ENCODE data around the gene KPNB1.

KPNB1 gene

GRCh38 chr17:47730681-47731080, 81.0 kb downstream of the KPNB1 start:
- peaks cover 7% of the 10 kb centered on the region for H3K4me1 ChIP-seq (ENCODE audit: insufficient read depth, low read length)
- H3K27me3 ChIP-seq (ENCODE audit: insufficient read depth, low read length, poor library complexity), result peaks cover 35% of the 10 kb centered on the region
- DNase-seq (no peak), ATAC-seq (ENCODE audit: insufficient read depth, low read depth) (no peak)
- H3K79me2 ChIP-seq (ENCODE audit: insufficient read depth, low read length), result no peaks in the 10 kb centered on the region
- peaks cover 9% of the 10 kb centered on the region for H4K20me1 ChIP-seq (ENCODE audit: insufficient read depth, low read length)
- H3K4me2 ChIP-seq (ENCODE audit: insufficient read depth, low read length), result no peak overlapping the region
- H3K36me3 ChIP-seq (ENCODE audit: insufficient read depth, low read length), result no peaks in the 10 kb centered on the region
- no peak overlapping the region for H3K4me3 ChIP-seq (ENCODE audit: low read depth in 1 of 2, low read length in 2 of 2)
- TF ChIP-seq EZH2 (IDR thresholded peaks at IDR 0.05; ENCODE audit: borderline replicate concordance, low read depth, low read length, severe bottlenecking) (no peak), CTCF (IDR thresholded peaks at IDR 0.05; ENCODE audit: borderline replicate concordance, extremely low read depth, low read length, poor library complexity, severe bottlenecking) (no peak)
- no peaks in the 10 kb centered on the region for H3K9me3 ChIP-seq (ENCODE audit: insufficient read depth, low read length, severe bottlenecking)
- H3K9ac ChIP-seq (ENCODE audit: low read depth, low read length), result no peak overlapping the region
- no peak overlapping the region for H2AFZ ChIP-seq (ENCODE audit: low read depth, low read length)
- H3K27ac ChIP-seq (ENCODE audit: low read length), result no peak overlapping the region

GRCh38 chr17:47731396-47731795, 81.7 kb downstream of the KPNB1 start:
- no peak for DNase-seq
- Histone ChIP-seq H3K4me2 (ENCODE audit: insufficient read depth, low read length) (no peak overlapping the region), H3K9ac (ENCODE audit: low read depth, low read length) (no peak overlapping the region), H3K27ac (ENCODE audit: low read length) (no peak overlapping the region), H3K36me3 (ENCODE audit: insufficient read depth, low read length) (no peaks in the 10 kb centered on the region), H3K4me3 (ENCODE audit: low read depth in 1 of 2, low read length in 2 of 2) (no peak overlapping the region), H3K9me3 (ENCODE audit: insufficient read depth, low read length, severe bottlenecking) (no peaks in the 10 kb centered on the region), H3K79me2 (ENCODE audit: insufficient read depth, low read length) (no peaks in the 10 kb centered on the region), H2AFZ (ENCODE audit: low read depth, low read length) (no peak overlapping the region), H3K27me3 (ENCODE audit: insufficient read depth, low read length, poor library complexity) (peaks cover 35% of the 10 kb centered on the region), H3K4me1 (ENCODE audit: insufficient read depth, low read length) (peaks cover 7% of the 10 kb centered on the region), H4K20me1 (ENCODE audit: insufficient read depth, low read length) (peaks cover 9% of the 10 kb centered on the region)
- ATAC-seq (ENCODE audit: insufficient read depth, low read depth), result no peak
- no peak for TF ChIP-seq EZH2 (IDR thresholded peaks at IDR 0.05; ENCODE audit: borderline replicate concordance, low read depth, low read length, severe bottlenecking)

DNA sequence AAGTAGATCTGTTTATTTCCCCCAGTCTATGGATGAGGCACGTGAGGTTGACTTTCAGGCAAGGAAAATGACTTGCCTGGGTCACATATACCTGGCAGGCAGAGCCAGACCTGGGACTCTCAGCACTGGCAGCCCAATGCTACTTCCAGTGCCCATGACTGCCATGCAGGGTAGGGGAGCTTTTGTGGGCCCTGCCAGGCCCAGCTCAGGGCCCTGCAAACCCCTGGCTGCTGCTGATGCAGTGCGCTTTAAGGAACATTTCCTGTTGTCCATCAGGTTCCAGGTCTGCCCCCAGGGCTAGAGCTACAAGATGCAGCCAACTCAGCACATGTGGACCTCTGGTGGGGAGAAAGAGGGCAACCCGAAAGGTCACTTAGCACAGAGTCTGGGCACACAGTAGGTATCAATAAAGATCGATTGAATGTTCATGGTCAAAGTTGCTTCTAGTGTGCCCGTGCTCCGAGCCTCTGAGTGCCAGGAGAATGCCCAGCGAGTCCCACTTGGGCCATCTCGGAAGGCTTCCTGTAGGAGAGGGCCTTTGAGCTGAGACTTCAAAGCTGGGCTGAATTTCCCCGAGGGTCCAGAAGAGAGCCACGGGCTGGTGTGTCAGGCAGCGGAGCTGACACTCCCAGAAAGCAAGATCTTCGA, 82.8 kb downstream of the KPNB1 start:
- Histone ChIP-seq H3K36me3 (ENCODE audit: insufficient read depth, low read length) (no peaks in the 10 kb centered on the region), H2AFZ (ENCODE audit: low read depth, low read length) (no peak overlapping the region), H4K20me1 (ENCODE audit: insufficient read depth, low read length) (peaks cover 9% of the 10 kb centered on the region), H3K4me3 (ENCODE audit: low read depth in 1 of 2, low read length in 2 of 2) (no peak overlapping the region), H3K27me3 (ENCODE audit: insufficient read depth, low read length, poor library complexity) (peaks cover 35% of the 10 kb centered on the region), H3K27ac (ENCODE audit: low read length) (no peak overlapping the region), H3K4me2 (ENCODE audit: insufficient read depth, low read length) (no peak overlapping the region), H3K4me1 (ENCODE audit: insufficient read depth, low read length) (peaks cover 7% of the 10 kb centered on the region), H3K9me3 (ENCODE audit: insufficient read depth, low read length, severe bottlenecking) (no peaks in the 10 kb centered on the region), H3K79me2 (ENCODE audit: insufficient read depth, low read length) (no peaks in the 10 kb centered on the region), H3K9ac (ENCODE audit: low read depth, low read length) (no peak overlapping the region)
- TF ChIP-seq EZH2 (IDR thresholded peaks at IDR 0.05; ENCODE audit: borderline replicate concordance, low read depth, low read length, severe bottlenecking), result no peak
- no peak for TF ChIP-seq CTCF (IDR thresholded peaks at IDR 0.05; ENCODE audit: borderline replicate concordance, extremely low read depth, low read length, poor library complexity, severe bottlenecking)
- DNase-seq (no peak), ATAC-seq (ENCODE audit: insufficient read depth, low read depth) (no peak)

- Histone ChIP-seq H3K4me1 (ENCODE audit: insufficient read depth, low read length) (peaks cover 7% of the 10 kb centered on the region), H2AFZ (ENCODE audit: low read depth, low read length) (no peak within 1 kb of the TSS), H3K4me3 (ENCODE audit: low read depth in 1 of 2, low read length in 2 of 2) (no peak within 1 kb of the TSS), H3K79me2 (ENCODE audit: insufficient read depth, low read length) (no peaks in the 10 kb centered on the region), H3K9ac (ENCODE audit: low read depth, low read length) (no peak within 1 kb of the TSS), H3K27ac (ENCODE audit: low read length) (no peak within 1 kb of the TSS), H3K4me2 (ENCODE audit: insufficient read depth, low read length) (peak within 1 kb of the TSS; percentile 48), H3K36me3 (ENCODE audit: insufficient read depth, low read length) (no peaks in the 10 kb centered on the region), H3K9me3 (ENCODE audit: insufficient read depth, low read length, severe bottlenecking) (no peaks in the 10 kb centered on the region), H4K20me1 (ENCODE audit: insufficient read depth, low read length) (peaks cover 9% of the 10 kb centered on the region), H3K27me3 (ENCODE audit: insufficient read depth, low read length, poor library complexity) (peaks cover 35% of the 10 kb centered on the region)
- ATAC-seq (ENCODE audit: insufficient read depth, low read depth), result peak; percentile 96
- peak; percentile 86 for DNase-seq
- TF ChIP-seq EZH2 (IDR thresholded peaks at IDR 0.05; ENCODE audit: borderline replicate concordance, low read depth, low read length, severe bottlenecking) (no peak), CTCF (IDR thresholded peaks at IDR 0.05; ENCODE audit: borderline replicate concordance, extremely low read depth, low read length, poor library complexity, severe bottlenecking) (peak; percentile 31)
Observed at GRCh38 chr17:47733047-47733673, 83.4 kb downstream of the KPNB1 start, which contains the start of gene TBX21. TSS of gene TBX21 (plus strand) at chr17:47733236. CDS start at chr17:47733455, 219 bp downstream.
